CD4-positive, alpha-beta T cell treated with Interleukin-1 beta for 1 hour (primary cell): ENCODE measurements around the gene CLPTM1L.
A peak's percentile ranks its signal among the peaks of the same experiment; 100 is the strongest.
"Not testable (repeated sequence)": the region's sequence is repeated elsewhere in the genome, so short reads cannot be mapped to it uniquely, and the experiment has no call there.

Experiments
- DNase-seq, 2 donors: peaks; one replicate each; pipeline ENCODE4 v3.0.0-alpha.2; 2020 to 2022

CLPTM1L gene

DNA sequence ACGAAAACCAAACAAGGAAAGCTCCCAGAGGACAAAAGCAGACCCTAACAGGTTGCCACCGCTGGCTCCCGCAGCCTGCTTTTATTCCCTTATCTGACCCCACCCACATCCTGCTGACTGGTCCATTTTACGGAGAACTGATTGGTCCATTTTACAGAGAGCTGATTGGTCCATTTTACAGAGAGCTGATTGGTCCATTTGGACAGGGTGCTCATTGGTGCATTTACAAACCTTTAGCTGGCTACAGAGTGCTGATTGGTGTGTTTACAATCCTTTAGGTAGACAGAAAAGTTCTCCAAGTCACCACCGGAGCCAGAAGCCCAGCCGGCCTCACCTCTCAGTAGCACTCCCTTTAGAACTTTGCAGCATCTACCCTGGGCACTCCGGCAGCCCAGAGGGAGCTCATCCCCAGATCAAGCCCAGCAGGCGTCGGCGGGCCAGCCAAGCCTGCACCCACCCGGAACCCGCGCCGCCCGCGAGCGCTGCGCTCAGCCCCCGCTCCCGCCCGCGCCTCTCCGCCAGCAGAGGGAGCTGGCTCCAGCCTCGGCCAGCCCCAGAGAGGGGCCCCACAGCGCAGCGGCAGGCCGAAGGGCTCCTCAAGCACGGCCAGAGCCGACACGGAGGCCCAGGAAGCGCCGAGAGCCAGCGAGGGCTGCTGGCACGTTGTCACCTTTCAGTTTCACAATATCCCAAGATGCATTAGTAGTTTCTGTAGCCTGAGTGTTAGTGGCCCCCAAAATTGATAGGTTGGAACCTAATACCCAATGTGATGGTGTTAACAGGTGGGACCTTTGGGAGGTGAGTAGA lies 35.3 kb upstream of the CLPTM1L start:
- DNase-seq: peak; percentile 64 to 66

GRCh38 chr5:1378866-1379659 lies 34.2 kb upstream of the CLPTM1L start:
- DNase-seq: no peak

- no peak for DNase-seq
Observed at GRCh38 chr5:1378096-1378495, 33.2 kb upstream of the CLPTM1L start.

DNA sequence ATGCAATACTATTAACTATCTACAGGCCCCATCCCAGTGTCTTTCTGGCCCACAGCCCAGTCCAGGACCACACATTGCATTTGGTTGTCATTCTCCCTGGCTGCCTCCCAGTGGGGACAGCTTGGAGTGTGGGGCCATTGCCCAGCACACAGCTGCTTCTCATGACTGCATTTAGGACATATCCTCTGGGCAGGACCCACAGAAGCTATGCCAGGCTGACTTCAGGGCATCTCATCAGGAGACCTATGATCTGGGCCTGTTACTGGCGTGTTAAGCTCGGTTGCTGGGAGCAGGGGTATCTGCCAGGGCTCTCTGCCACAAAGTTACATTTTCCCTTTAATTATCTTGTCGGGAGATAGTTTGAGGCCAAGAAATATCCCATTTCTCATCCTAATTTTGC lies 32.1 kb upstream of the CLPTM1L start:
- DNase-seq: no peak

GRCh38 chr5:1375871-1376810 lies 31.2 kb upstream of the CLPTM1L start:
- DNase-seq: no peak

DNA sequence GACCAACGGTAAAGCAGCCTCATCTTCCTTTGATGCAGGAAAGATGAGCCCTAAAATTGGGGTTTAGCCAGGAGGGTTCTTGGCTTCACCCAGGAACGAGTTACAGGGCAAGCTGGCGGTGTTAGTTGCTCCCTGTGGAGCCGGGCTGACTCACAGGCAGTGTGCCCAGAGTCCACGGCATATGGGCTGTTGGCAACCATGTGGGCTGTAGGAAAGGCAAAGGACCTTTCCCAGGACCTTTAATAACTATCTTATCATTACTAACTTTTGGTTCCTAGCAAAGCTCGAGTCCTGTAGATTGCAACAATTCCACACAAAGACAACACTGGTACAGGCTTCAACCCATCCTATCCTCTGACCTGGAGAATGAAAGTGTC lies 29.8 kb upstream of the CLPTM1L start:
- no peak for DNase-seq

DNA sequence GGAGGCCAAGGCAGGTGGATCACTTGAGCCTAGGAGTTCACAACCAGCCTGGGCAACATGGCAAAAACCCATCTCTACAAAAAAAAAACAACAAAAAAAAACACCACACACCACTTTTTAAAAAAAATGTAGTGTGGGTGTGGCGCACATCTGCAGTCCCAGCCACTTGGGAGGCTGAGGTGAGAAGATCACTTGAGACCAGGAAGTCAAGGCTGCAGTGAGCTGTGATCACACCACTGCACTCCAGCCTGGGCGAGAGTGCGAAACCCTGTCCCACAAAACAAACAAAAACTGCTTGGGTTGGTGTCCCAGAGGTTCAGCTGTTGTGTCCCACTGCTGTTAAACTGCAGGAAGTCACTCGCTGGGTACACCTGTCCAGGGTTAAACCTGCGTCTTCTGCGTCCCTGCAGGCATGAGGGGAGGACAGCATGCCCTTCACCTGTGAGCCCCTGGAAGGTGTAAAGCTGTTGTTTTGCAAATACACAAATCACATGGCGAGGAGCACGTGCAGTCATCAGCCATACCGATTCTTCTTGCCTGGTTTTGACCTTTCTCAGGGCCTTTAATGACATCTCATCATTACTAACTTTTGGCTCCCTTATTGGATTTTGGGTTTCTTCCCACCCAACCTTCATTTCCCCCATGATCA lies 29.3 kb upstream of the CLPTM1L start:
- DNase-seq: peak; percentile 44 to 49

GRCh38 chr5:1371972-1372342 lies 27.1 kb upstream of the CLPTM1L start:
- not testable (repeated sequence) for DNase-seq

- peak in 1 of 2 donors; percentile 31 for DNase-seq
Observed at GRCh38 chr5:1371218-1371971, 26.5 kb upstream of the CLPTM1L start.

GRCh38 chr5:1370006-1370405 lies 25.1 kb upstream of the CLPTM1L start:
- no peak for DNase-seq

- DNase-seq: no peak
Observed at GRCh38 chr5:1368756-1369155, 23.9 kb upstream of the CLPTM1L start.

DNA sequence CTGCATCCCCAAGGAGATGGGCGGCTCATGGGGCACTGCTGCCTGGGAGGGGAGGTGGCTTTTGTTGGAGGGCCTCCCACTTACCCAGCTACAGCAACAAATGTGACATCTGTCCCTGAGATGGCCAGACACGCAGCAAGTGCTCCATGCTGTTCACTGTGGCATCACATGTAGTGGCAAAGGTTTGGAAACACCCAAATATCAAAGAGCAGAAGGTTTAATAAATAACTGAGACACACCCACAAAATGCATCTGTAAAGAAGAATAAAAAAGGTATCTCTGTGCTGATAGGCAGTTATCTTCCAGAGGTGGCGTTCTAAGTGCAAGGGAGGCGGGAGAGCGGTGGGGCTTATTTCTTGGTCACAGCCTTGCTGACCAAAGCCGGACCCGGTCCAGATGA lies 23.3 kb upstream of the CLPTM1L start:
- DNase-seq: no peak

GRCh38 chr5:1367149-1367548 lies 22.2 kb upstream of the CLPTM1L start:
- DNase-seq: no peak

DNA sequence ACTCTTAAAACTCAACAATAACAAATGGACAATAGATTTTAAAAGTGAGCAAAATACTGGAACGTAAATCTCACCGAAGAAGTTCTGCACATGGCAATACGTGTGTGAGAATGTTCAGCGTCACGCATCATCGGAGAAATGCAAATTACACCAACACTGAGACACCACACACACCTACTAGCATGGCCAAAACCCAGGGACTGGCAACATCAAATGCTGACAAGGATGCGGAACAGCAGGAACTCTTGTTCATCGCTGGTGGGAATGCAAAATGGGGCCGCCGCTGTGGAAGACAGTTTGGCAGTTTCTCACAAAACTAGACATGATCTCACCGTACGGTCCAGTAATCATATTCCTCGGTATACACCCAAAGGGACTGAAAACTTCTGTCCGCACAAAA lies 21.6 kb upstream of the CLPTM1L start:
- peak in 1 of 2 donors; percentile 37 for DNase-seq

- DNase-seq: no peak
Observed at GRCh38 chr5:1364211-1364610, 19.3 kb upstream of the CLPTM1L start.

GRCh38 chr5:1363581-1363980 lies 18.7 kb upstream of the CLPTM1L start:
- no peak for DNase-seq

GRCh38 chr5:1363160-1363559 lies 18.3 kb upstream of the CLPTM1L start:
- no peak for DNase-seq

DNA sequence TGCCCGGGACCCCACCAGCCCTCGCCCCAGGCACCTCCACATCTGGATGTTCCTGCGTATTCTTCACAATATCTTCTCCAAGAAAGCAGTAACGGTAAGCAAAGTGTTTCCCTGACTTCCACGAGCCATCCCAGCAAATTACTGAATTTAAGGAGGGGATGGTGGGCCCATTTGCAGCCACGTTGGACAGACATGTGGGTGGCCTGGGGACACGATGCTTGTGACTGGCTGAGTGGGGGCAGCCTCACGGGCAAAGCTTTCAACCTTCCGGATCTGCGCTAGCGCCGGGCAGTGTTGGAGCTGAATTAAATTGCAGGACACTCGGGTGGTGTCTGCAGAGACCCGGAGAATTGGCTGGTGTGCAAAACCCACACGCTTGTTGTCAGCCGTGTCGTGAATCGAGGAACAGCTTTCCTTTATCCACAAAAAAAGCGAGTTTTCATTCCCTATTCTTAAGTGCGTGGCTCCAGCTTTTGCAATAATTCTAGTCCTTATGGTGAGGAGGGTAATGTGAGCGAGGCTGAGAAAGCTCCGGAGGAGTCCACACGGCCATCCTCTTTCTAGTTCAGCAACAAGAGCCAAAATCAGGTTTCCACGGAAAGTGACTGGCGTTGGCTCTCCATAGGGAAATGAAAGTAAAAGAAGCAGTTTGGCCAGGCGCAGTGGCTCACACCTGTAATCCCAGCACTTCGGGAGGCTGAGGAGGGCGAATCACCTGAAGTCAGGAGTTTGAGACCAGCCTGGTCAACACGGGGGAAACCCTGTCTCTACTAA lies 17.5 kb upstream of the CLPTM1L start:
- DNase-seq: no peak

- no peak for DNase-seq
Observed at GRCh38 chr5:1360861-1361260, 16.0 kb upstream of the CLPTM1L start.

DNA sequence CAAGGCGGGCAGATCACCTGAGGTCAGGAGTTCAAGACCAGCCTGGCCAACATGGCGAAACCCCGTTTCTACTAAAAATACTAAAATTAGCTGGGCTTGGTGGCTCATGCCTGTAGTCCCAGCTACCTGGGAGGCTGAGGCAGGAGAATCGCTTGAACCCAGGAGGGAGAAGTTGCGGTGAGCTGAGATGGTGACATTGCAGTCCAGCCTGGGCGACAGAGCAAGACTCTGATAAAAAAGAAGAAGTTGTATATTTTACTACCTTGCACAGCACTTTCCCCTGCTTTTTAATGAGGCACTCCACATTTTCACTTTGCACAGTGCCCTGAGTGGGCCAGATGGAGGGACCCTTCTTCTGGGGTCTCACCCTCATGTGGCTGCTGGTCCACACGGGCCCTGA lies 15.5 kb upstream of the CLPTM1L start:
- DNase-seq: not testable (repeated sequence)

DNA sequence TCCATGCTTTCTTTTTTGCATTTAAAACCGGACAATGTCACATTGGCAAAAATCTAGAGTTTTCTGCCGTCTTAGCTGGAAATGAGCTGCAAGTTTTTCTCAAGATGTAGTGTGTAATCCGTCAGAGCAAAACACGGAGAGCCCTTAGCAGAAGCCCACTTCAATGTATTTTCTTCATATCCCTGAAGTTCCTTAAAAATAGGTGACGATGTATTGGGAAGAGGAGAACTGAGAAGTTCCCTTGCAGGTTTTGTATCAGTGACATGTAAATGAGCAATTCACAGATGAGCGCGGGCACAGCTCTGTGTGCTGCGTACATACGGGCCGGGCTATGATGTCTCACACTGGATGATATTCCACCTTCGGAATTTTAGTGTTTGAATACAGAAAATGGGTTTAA lies 14.8 kb upstream of the CLPTM1L start:
- DNase-seq: no peak
